Kidney (tissue), 14 donors: Measurements from ENCODE around the gene APLP2. TPM values are rescaled to one million over a fixed set of nuclear protein-coding genes. Genes with fewer than 3 reads are reported as not detected.

Source experiments
- DNase-seq, 5 donors: peaks; one replicate each; pipeline ENCODE4 v3.0.0-alpha.2; 2013 to 2020
- FAIRE-seq: peaks from 2 replicates; lab custom pipeline; 2012; peaks lifted over from hg19 to GRCh38; lab: Jason Lieb, UNC
- H3K27ac ChIP-seq, 2 donors: one replicate each; pipeline ENCODE4 v1.7.0; 2013; ENCODE audit warnings: low read depth in 2 of 2, low read length in 2 of 2, inconsistent platforms in 1 of 2
- H3K27me3 ChIP-seq: one replicate; pipeline ENCODE4 v1.7.1; 2013; ENCODE audit warnings: low read length, inconsistent platforms; ENCODE audit not compliant: control insufficient read depth, insufficient read depth
- H3K36me3 ChIP-seq, 3 donors: one replicate each; pipeline versions ENCODE4 v1.7.0 to v1.7.1; 2013; ENCODE audit warnings: low read length in 3 of 3, control low read depth in 1 of 3, inconsistent platforms in 1 of 3; ENCODE audit not compliant: insufficient read depth in 3 of 3, control insufficient read depth in 2 of 3
- H3K4me1 ChIP-seq, 3 donors: one replicate each; pipeline versions ENCODE4 v1.7.0 to v1.7.1; 2013; ENCODE audit warnings: low read length in 3 of 3, inconsistent platforms in 1 of 3, low read depth in 1 of 3; ENCODE audit not compliant: control insufficient read depth in 2 of 3, insufficient read depth in 2 of 3
- H3K4me3 ChIP-seq, 3 donors: one replicate each; pipeline versions ENCODE4 v1.7.0 to v1.8.1; 2013; ENCODE audit warnings: low read length in 3 of 3, control low read depth in 1 of 3, inconsistent platforms in 1 of 3
- H3K9ac ChIP-seq, 3 donors: one replicate each; pipeline versions ENCODE4 v1.7.0 to v1.7.1; 2013; ENCODE audit warnings: low read length in 3 of 3, control low read depth in 1 of 3, inconsistent platforms in 1 of 3
- H3K9me3 ChIP-seq, 3 donors: one replicate each; pipeline versions ENCODE4 v1.7.0 to v1.7.1; 2013; ENCODE audit warnings: low read length in 3 of 3, control low read depth in 1 of 3, inconsistent platforms in 1 of 3; ENCODE audit not compliant: control insufficient read depth in 2 of 3, insufficient read depth in 1 of 3
- CTCF ChIP-seq: IDR thresholded peaks from 3 replicates; pipeline ENCODE4 v1.5.1; 2012; ENCODE audit warnings: mild to moderate bottlenecking, moderate library complexity, borderline replicate concordance; ENCODE audit not compliant: insufficient read depth; ENCODE audit errors: extremely low read depth
- intact Hi-C: fragments of 100-400 bp; cut with DNase I; formaldehyde crosslinking; loops from one replicate; pipeline ENCODE4 v1.11.1; 2022
- polyA plus RNA-seq: library from polyadenylated mRNA; stranded (reverse); fragments of 350-450 nt; fragmentation: Illumina TruSeq; extraction: RNeasy Lipid Tissue Mini Kit (QIAGEN cat#74804); gene quantifications from one replicate; pipeline ENCODE4 v1.2.3, GENCODE V29; 2014; ENCODE audit warnings: low read depth, low replicate concordance; ENCODE audit not compliant: insufficient read depth
- total RNA-seq: library from RNA; stranded (reverse); fragmentation: NEBNext Ultra II Directional; extraction: Animal tissue kit (Norgen Biotek cat#: 25700); gene quantifications from one replicate; pipeline ENCODE4 v1.2.1, GENCODE V29; 2021
- donor health status: control.
- donor health status: control.
- donor health status: control.
- donor health status: control.
- donor health status: control.
- donor health status: DM: yes; HTN: yes; CAD: no.
- donor health status: Normal renal cell carcinoma (clear cell type).

Gene APLP2
- total and polyA plus RNA-seq, 2 donors from 2014 or later = 338 to 502 TPM

GRCh38 chr11:130180896-130181294 lies 111.2 kb downstream of the APLP2 start:
- Histone ChIP-seq H3K27ac (peak overlapping the region; percentile 93), H3K36me3 (no peaks in the 10 kb centered on the region), H3K9ac (peak overlapping the region in 2 of 3 donors; percentile 48 to 76), H3K4me1 (peaks cover 0 to 42% (median 34%) of the 10 kb centered on the region in 3 donors), H3K4me3 (no peak overlapping the region), H3K9me3 (no peaks in the 10 kb centered on the region), H3K27me3 (no peaks in the 10 kb centered on the region)
- DNase-seq (no peak), FAIRE-seq (no peak)
- TF ChIP-seq CTCF = no peak
- intact Hi-C loops = no loop called here

- Histone ChIP-seq H3K27ac (peak overlapping the region; percentile 93), H3K4me1 (peaks cover 0 to 42% (median 34%) of the 10 kb centered on the region in 3 donors), H3K9me3 (no peaks in the 10 kb centered on the region), H3K9ac (peak overlapping the region in 2 of 3 donors; percentile 48 to 76), H3K27me3 (no peaks in the 10 kb centered on the region), H3K36me3 (no peaks in the 10 kb centered on the region), H3K4me3 (peak overlapping the region in 1 of 3 donors; percentile 18)
- FAIRE-seq (no peak), DNase-seq (peak in 4 of 5 donors; percentile 77 to 87 (median 84))
- intact Hi-C loops = no loop called here
- TF ChIP-seq CTCF = no peak
Observed at GRCh38 chr11:130181295-130182272, 111.9 kb downstream of the APLP2 start.

- no peak for FAIRE-seq
- TF ChIP-seq CTCF = no peak
- Histone ChIP-seq H3K9me3 (no peaks in the 10 kb centered on the region), H3K4me1 (peaks cover 0 to 33% (median 26%) of the 10 kb centered on the region in 3 donors), H3K4me3 (no peak overlapping the region), H3K36me3 (no peaks in the 10 kb centered on the region), H3K9ac (no peak overlapping the region), H3K27ac (no peak overlapping the region), H3K27me3 (no peaks in the 10 kb centered on the region)
- intact Hi-C loops = no loop called here
- DNase-seq = peak in 2 of 5 donors; percentile 24 to 40
Observed at GRCh38 chr11:130183878-130184610, 114.3 kb downstream of the APLP2 start.
